Fibroblast of lung (primary cell): ENCODE data around the gene ZFYVE28.

Experiments used
- EZH2 ChIP-seq: IDR thresholded peaks from 2 replicates; pipeline ENCODE4 v1.5.1; 2012; ENCODE audit warnings: low read length, control low read depth, mild to moderate bottlenecking; ENCODE audit errors: missing control alignments
- TF ChIP-seq, protein P1 (sequence below), 2 donors: IDR thresholded peaks in 1 of 2; conservative IDR thresholded peaks in 1 of 2; 1 replicate in 1 of 2; 2 replicates in 1 of 2; pipeline ENCODE4 v1.5.1; 2011 to 2012; ENCODE audit warnings: low read length in 2 of 2, control low read depth in 1 of 2, inconsistent platforms in 1 of 2, low read depth in 1 of 2, mild to moderate bottlenecking in 1 of 2

DNA sequence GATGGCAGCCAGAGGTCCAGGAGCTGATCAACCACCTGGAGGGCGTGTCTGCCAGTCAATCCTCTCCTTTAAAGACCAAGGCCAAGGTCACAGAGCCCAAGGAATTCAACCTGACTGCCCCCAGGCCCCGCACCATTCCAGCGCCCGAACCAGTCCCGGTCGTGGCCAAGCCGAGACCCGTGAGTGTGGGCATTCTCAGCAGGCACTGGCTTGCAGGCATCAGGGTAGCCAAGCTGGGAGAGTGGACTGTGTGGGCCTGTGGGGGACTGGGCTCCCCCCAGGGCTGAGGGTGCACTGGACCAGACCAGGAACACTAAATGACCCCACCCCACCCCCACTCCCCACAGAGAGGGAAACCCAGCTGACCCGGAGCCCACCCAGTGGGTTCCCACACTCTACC lies 26.7 kb upstream of the ZFYVE28 start:
- TF ChIP-seq, protein P1, sequence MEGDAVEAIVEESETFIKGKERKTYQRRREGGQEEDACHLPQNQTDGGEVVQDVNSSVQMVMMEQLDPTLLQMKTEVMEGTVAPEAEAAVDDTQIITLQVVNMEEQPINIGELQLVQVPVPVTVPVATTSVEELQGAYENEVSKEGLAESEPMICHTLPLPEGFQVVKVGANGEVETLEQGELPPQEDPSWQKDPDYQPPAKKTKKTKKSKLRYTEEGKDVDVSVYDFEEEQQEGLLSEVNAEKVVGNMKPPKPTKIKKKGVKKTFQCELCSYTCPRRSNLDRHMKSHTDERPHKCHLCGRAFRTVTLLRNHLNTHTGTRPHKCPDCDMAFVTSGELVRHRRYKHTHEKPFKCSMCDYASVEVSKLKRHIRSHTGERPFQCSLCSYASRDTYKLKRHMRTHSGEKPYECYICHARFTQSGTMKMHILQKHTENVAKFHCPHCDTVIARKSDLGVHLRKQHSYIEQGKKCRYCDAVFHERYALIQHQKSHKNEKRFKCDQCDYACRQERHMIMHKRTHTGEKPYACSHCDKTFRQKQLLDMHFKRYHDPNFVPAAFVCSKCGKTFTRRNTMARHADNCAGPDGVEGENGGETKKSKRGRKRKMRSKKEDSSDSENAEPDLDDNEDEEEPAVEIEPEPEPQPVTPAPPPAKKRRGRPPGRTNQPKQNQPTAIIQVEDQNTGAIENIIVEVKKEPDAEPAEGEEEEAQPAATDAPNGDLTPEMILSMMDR (conservative IDR thresholded peaks at IDR 0.05 in 1 of 2, IDR thresholded peaks at IDR 0.05 in 1 of 2; ENCODE audit: low read depth in 1 of 2, low read length in 2 of 2), result no peak
- no peak for TF ChIP-seq EZH2
